GM21825 (cell line): ENCODE measurements around the gene STT3B.

ENCODE experiments used
- ATAC-seq: cut with Tn5 transposase; IDR thresholded peaks from one replicate; pipeline ENCODE4 v1.9.1; 2021; ENCODE audit warnings: mild to moderate bottlenecking, moderate library complexity; ENCODE audit not compliant: unreplicated experiment

STT3B gene

GRCh38 chr3:31550452-31551251 is 17.9 kb downstream of the STT3B start:
- no peak for ATAC-seq

GRCh38 chr3:31551646-31552045 is 18.9 kb downstream of the STT3B start:
- ATAC-seq: no peak

- no peak for ATAC-seq
Measured at GRCh38 chr3:31552103-31552502, 19.4 kb downstream of the STT3B start.

- ATAC-seq: no peak
Measured at GRCh38 chr3:31553258-31553657, 20.5 kb downstream of the STT3B start.

GRCh38 chr3:31555204-31555603 is 22.5 kb downstream of the STT3B start:
- no peak for ATAC-seq

GRCh38 chr3:31559872-31560534 is 27.3 kb downstream of the STT3B start:
- no peak for ATAC-seq

- no peak for ATAC-seq
Measured at GRCh38 chr3:31561891-31562290, 29.2 kb downstream of the STT3B start.

- no peak for ATAC-seq
Measured at GRCh38 chr3:31562525-31562924, 29.8 kb downstream of the STT3B start.

- no peak for ATAC-seq
Measured at GRCh38 chr3:31565288-31565687, 32.6 kb downstream of the STT3B start.

- no peak for ATAC-seq
Measured at GRCh38 chr3:31567036-31567435, 34.3 kb downstream of the STT3B start.

- ATAC-seq: no peak
Measured at GRCh38 chr3:31568649-31569048, 35.9 kb downstream of the STT3B start.

GRCh38 chr3:31571325-31571724 is 38.6 kb downstream of the STT3B start:
- ATAC-seq: no peak

GRCh38 chr3:31572236-31573004 is 39.7 kb downstream of the STT3B start:
- ATAC-seq: peak; percentile 43

GRCh38 chr3:31573036-31573779 is 40.5 kb downstream of the STT3B start:
- ATAC-seq: peak; percentile 38

- no peak for ATAC-seq
Measured at GRCh38 chr3:31575448-31575847, 42.7 kb downstream of the STT3B start.

- no peak for ATAC-seq
Measured at GRCh38 chr3:31576521-31576920, 43.8 kb downstream of the STT3B start.

- no peak for ATAC-seq
Measured at GRCh38 chr3:31577232-31577631, 44.5 kb downstream of the STT3B start.

- no peak for ATAC-seq
Measured at GRCh38 chr3:31579828-31580227, 47.1 kb downstream of the STT3B start.

GRCh38 chr3:31580645-31581044 is 47.9 kb downstream of the STT3B start:
- ATAC-seq: no peak

GRCh38 chr3:31581660-31582059 is 48.9 kb downstream of the STT3B start:
- no peak for ATAC-seq

GRCh38 chr3:31589228-31589627 is 56.5 kb downstream of the STT3B start:
- ATAC-seq: no peak
